Urothelium cell line (cell line): ENCODE measurements around the gene GRIPAP1.

ENCODE experiments used
- DNase-seq: peaks from one replicate; pipeline ENCODE4 v3.0.0; 2011; ENCODE audit warnings: low spot score, mixed read lengths
- FAIRE-seq: peaks from 2 replicates; lab custom pipeline; 2011; peaks lifted over from hg19 to GRCh38; lab: Jason Lieb, UNC

Gene GRIPAP1

DNA sequence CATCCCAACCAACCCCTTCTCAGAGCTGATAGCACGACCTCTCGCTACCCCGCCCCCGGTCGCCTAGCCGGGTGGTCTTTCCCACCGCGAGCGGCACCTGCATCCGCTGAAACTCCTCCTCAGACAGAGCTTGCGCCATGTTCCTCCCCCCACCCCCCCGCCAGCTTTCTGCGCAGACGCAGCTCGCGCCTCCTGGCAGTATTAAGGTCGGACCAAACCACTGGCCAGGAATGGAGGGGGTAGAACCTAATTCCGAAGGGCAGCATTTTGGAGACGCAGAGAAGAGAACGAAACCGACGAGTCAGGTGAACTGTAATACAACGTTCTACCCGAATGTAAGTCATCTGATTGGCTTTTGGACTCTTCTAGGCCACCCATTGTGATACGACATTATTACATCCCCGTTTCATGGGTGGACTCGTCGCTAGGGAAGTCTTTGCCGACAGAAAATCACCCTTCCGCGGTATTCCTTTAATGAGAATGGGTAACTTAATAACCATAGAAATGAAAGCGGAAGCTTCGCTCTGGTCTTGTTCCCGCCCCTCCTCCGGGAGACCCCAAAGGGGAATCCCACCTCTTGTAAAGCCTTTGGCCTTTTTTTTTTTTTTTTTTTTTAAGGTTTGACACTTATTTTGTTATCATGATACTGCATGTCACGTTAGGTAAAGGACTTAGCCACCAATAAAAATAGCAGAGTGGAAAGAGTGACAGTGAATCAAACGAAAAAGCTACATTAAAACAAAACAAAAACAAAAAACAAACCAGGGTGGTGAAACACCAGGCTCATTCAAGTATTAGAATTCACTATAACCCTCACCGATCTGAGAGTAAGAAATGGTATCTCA, at the start of gene GRIPAP1:
Gene GRIPAP1 (minus strand): TSS at position 174 of the 845 bp plus-strand sequence. CDS start 35 bp downstream, at position 139.
- FAIRE-seq (no peak), DNase-seq (peak; percentile 87)

DNA sequence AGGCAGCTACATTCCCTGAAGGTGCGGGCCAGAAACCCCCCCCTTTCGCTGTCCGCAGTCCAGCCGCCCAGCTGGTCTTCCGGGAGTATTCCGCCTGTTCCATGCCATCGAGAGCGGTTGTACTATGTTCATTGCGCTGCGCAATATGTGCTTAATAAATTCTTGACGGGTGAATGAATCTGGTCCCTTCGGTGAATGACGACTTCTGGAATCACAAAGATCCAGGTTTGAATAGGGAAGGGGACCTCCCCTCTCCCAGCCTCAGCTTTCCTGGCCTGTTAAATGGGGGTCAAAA, 41.9 kb upstream of the GRIPAP1 start:
- FAIRE-seq (no peak), DNase-seq (no peak)

- FAIRE-seq (peak; percentile 92), DNase-seq (peak; percentile 93)
These were observed 41.3 kb upstream of the GRIPAP1 start, which contains the start of gene TFE3 for GRCh38 chrX:49043220-49043986. TFE3 (minus strand) TSS chrX:49043357; CDS start chrX:49043226, 131 bp downstream.

DNA sequence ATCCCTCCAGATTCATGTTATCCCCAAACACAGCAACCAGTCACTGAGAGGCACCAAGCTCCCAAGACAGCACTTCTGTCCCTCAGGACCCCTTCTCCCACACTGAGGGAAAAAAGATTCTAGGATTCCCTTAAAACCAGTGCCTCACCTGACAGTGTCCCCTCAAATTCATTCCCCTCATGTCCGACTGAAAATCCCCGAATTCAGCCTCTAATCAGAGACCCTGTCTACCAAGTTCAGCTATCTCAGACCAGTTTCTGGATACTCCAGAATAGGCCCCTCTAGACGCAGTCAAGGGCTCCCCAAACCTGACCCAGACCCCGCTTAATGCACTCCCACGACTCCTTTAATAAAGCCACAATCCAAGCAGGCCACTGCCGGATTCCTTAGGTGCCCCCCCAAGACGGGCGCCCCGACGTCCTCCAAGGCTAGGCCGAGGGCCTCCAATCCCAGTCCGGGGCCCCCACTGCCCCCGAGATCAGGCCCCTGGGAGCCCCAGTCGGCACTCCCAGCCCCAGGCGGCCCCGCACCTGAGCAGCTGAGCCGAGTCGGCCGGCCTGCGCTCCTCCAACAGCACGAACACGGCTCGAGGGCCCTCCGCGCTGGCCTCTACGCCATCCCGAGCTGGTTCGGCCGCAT, 40.6 kb upstream of the GRIPAP1 start:
- DNase-seq: no peak
- no peak for FAIRE-seq

DNA sequence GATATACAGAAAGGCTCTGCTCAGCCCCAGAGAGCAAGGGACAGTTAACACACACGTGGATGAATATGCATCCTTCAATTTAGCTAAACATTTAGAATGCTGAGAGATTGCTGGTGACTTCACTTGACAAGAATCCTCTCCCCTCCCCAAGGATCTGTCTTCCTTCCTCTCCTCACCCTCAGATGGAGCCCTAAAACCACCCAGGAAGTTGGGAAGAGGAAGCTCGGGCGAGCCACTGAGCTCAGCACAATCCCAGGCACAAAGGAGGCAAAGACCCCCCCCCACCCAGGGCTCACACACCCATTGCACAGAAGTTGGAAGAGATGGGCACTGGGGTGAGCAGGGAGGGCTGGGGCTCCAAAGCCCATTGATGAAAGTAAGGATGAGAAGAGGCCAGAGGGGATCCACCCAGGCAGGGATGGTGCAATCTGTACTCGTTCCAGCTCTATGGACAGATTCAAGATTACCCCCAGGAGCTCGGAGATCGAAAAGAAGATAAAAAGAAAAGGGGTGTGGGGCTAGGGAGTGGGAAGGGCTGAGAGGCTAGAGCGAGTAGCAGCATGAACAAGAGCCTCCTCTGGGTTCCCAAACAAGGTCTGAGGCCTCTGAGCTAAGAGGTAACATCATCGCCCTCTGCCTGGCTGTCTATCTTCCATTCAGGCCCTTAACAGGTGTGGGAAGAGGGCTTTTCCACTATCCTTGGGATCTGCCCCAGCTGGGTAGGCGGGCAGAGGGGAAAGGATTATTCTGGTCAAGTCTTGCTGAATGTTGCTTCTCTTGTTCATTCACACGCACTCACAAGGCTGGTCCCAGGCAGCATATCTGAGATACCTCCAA, 39.9 kb upstream of the GRIPAP1 start:
- FAIRE-seq: no peak
- no peak for DNase-seq

GRCh38 chrX:49040376-49040955, 38.4 kb upstream of the GRIPAP1 start:
- DNase-seq (no peak), FAIRE-seq (no peak)

DNA sequence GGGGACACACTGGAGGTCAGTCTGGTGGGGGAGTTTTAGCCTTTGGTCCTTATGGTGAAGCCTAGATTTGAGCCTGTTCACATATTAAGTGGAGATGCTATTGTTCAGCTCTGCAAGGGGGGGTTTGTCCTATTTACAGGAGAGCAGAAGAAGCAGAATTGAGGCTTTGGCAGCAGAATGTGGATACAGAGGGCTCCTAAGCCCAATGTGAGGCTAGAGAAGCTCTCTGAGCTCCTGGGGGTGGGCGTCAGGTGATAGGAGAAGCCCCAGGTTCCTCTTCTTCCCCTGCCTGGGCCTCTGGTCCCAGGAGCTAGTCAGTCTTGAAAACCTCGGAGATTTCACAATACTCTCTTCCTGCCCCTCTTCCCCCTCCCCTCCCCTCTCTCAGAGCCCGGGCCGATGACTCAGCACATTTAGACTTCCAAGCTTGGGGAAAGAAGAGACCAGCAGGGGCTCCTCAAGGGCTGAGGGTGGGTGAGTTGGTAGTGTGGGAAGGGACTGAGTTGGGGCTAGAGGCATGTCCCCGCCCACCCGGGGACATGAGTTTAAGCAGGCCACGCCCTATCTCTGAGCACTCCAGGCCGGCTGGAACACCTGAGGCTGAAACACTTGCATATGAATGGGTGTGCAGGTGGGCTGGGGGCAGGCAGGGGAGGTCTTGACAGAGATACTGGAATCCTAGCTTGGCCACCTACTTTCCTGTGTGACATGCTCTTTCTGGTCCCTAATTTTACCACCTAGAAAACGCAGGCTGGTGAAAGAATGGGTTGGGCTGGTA, 37.7 kb upstream of the GRIPAP1 start:
- DNase-seq (peak; percentile 84), FAIRE-seq (no peak)

DNA sequence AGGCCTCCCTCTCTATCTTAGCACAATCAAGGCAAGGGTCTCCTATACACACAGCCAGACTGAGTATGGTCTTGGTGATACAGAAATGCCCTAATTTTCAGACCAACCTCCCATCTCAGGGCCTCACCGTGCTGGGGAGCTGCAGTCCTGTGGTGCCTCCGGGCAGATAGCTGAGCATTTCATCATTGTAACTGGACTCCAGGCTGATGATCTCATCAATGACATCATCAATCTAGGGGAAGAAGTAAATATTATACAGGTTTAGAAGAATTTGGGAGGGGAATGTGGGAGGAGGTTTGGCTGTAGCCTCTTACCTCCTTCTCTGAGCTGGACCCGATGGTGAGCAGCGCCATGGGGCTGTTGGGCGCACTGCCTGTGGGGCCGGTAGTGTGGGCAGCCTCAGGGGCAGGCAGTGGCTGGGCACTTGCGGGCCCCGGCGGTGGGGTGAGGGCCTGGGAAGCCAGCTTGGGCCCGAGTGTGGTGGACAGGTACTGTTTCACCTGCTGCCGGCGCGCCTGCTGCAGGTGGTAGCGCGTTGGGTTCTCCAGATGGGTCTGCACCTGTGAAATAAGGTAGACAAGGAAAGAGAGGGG, 35.9 kb upstream of the GRIPAP1 start:
- no peak for FAIRE-seq
- no peak for DNase-seq

- no peak for FAIRE-seq
These were observed 28.2 kb upstream of the GRIPAP1 start for GRCh38 chrX:49030283-49030682.

GRCh38 chrX:49029876-49030275, 27.8 kb upstream of the GRIPAP1 start:
- FAIRE-seq (no peak), DNase-seq (no peak)

More at GRCh38 chrX:49030283-49030682, 28.2 kb upstream of the GRIPAP1 start:
- DNase-seq: no peak

GRCh38 chrX:49019599-49020249, 17.7 kb upstream of the GRIPAP1 start:
- FAIRE-seq: no peak
- no peak for DNase-seq

DNA sequence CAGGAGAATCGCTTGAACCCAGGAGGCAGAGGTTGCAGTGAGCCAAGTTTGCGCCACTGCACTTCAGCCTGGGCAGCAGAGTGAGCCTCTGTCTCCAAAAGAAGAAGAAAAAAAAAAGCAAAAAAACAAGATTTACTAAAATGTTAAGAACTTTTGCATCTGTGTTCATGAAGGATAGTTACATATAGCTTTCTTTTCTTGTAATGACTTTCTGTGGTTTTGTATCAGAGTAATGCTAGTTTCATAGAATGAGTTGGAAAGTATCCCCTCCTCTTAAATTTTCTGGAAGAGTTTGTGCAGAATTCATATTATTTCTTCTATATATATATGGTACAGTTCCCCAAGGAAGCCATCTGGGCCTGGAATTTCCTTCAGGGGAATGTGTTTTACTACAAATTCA, 17.0 kb upstream of the GRIPAP1 start:
- FAIRE-seq (no peak), DNase-seq (no peak)

- FAIRE-seq: no peak
- DNase-seq: no peak
These were observed 1.6 kb upstream of the GRIPAP1 start for GRCh38 chrX:49003696-49004095.

- no peak for FAIRE-seq
- DNase-seq: peak; percentile 20
These were observed 458 bp downstream of the GRIPAP1 start for GRCh38 chrX:49001521-49002090.

DNA sequence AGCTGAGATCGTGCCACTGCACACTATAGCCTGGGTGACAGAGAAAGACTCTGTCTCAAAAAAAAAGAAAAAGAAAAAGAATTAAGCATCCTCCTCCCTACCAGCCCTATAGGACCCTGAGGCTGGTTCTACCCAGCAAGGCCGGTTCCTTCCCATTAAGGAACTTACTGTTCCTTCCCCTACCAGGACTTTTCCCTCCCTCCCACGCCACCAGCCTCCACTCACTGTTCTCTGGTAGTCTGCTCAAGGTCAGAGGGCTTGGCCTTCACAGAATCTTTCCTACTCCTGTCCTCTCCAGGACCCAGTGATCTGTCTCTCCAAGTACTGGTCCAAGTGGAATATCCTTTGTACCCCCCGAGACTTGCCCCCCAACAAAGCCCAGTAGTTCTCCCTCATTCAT, 1.4 kb downstream of the GRIPAP1 start:
- FAIRE-seq: no peak

GRCh38 chrX:48999030-48999429, 3.0 kb downstream of the GRIPAP1 start:
- DNase-seq (no peak), FAIRE-seq (no peak)

More for the DNA sequence above, 1.4 kb downstream of the GRIPAP1 start:
- no peak for DNase-seq

DNA sequence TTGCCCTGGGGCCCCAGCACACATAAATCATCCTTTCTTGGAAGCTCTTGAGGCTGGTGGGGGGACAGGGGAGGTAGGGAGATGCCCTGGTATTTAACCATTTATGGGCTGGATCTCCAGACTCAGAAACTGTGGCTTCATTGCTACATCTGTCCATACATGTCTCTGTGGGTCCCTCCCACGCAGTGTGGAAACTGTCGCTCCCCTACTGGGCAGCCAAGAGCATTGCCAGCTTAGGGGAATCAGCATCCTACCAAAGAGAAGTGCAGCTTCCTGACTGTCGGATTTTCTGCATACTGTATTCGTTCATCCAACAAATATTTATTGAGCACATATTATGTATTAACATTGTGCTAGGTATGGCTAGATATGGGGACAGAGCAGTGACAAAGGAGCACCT, 3.7 kb downstream of the GRIPAP1 start:
- FAIRE-seq: no peak
- no peak for DNase-seq

DNA sequence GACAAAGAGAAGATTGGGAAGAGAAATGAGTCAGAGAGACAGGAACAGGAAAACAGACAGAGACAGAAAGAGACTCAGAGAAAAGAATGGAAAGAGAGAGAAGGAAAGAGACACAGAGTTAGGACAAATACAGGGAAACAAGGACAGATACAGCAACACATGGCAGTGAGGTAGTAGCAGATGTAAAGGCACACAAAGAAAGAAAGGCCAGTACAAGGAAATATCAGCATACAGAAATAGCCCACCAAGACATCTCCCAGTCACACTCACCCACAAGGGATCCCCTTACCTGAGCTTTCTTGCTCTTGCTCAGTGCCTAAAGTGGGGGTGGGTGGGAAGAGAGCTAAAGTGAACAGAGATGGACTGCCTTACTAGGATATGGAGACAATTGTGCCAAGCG, 4.2 kb downstream of the GRIPAP1 start:
- no peak for FAIRE-seq
- DNase-seq: no peak
